Keratinocyte (primary cell): ENCODE results near the gene UBA3. TPM values are rescaled to one million over a fixed set of nuclear protein-coding genes. Genes with fewer than 3 reads are reported as not detected.

Experiments used
- DNase-seq: peaks from one replicate; pipeline ENCODE4 v3.0.0-alpha.2; 2011; ENCODE audit warnings: low read depth, missing footprints, low spot score
- FAIRE-seq: peaks from 2 replicates; lab custom pipeline; 2011; peaks lifted over from hg19 to GRCh38; lab: Jason Lieb, UNC
- H2AFZ ChIP-seq: 2 replicates; pipeline ENCODE4 v1.6.0; 2012; ENCODE audit warnings: low read length, control low read depth, inconsistent platforms; ENCODE audit not compliant: control insufficient read depth
- H3K27ac ChIP-seq: 2 replicates; pipeline ENCODE4 v1.5.1; 2011; ENCODE audit warnings: low read length; ENCODE audit not compliant: control insufficient read depth, insufficient read depth
- H3K27me3 ChIP-seq: 3 replicates; pipeline ENCODE4 v1.6.0; 2011; ENCODE audit warnings: low read length; ENCODE audit not compliant: control insufficient read depth, insufficient read depth; ENCODE audit errors: extremely low read depth
- H3K36me3 ChIP-seq, 2 experiments: 2 replicates in 1 of 2; 3 replicates in 1 of 2; pipeline ENCODE4 v1.5.1; 2011; ENCODE audit warnings: low read length in 2 of 2, mild to moderate bottlenecking in 1 of 2; ENCODE audit not compliant: control insufficient read depth in 2 of 2, insufficient read depth in 2 of 2; ENCODE audit errors: extremely low read depth in 1 of 2
- H3K4me1 ChIP-seq: 3 replicates; pipeline ENCODE4 v1.5.1; 2011; ENCODE audit warnings: low read length; ENCODE audit not compliant: control insufficient read depth, insufficient read depth; ENCODE audit errors: extremely low read depth
- H3K4me2 ChIP-seq: 3 replicates; pipeline ENCODE4 v1.6.0; 2011; ENCODE audit warnings: low read depth, low read length; ENCODE audit not compliant: control insufficient read depth, insufficient read depth; ENCODE audit errors: extremely low read depth
- H3K4me3 ChIP-seq, 3 experiments: fragments of 200-600 bp in 1 of 3; sonication (generic) in 1 of 3; 2 replicates in 2 of 3; 3 replicates in 1 of 3; pipeline ENCODE4 v1.5.1; 2011 to 2016; ENCODE audit warnings: low read length in 3 of 3, mild to moderate bottlenecking in 3 of 3, control low read depth in 2 of 3, inconsistent platforms in 1 of 3, low read depth in 1 of 3, mixed read lengths in 1 of 3, mixed run types in 1 of 3, moderate library complexity in 1 of 3; ENCODE audit not compliant: control insufficient read depth in 2 of 3, insufficient read depth in 2 of 3; ENCODE audit errors: extremely low read depth in 1 of 3
- H3K79me2 ChIP-seq: 2 replicates; pipeline ENCODE4 v1.6.0; 2012; ENCODE audit warnings: low read length; ENCODE audit not compliant: control insufficient read depth, insufficient read depth
- H3K9ac ChIP-seq: 3 replicates; pipeline ENCODE4 v1.6.0; 2011; ENCODE audit warnings: low read length; ENCODE audit not compliant: control insufficient read depth, insufficient read depth; ENCODE audit errors: extremely low read depth
- H3K9me1 ChIP-seq: 3 replicates; pipeline ENCODE4 v1.6.0; 2011; ENCODE audit warnings: low read length; ENCODE audit not compliant: control insufficient read depth, insufficient read depth; ENCODE audit errors: extremely low read depth
- H3K9me3 ChIP-seq: 2 replicates; pipeline ENCODE4 v1.5.1; 2012; ENCODE audit warnings: low read depth, low read length; ENCODE audit not compliant: control insufficient read depth
- H4K20me1 ChIP-seq: 3 replicates; pipeline ENCODE4 v1.6.0; 2011; ENCODE audit warnings: low read length; ENCODE audit not compliant: control insufficient read depth, insufficient read depth; ENCODE audit errors: extremely low read depth
- CTCF ChIP-seq, 3 experiments: IDR thresholded peaks in 1 of 3; conservative IDR thresholded peaks in 1 of 3; optimal IDR thresholded peaks in 1 of 3; 2 replicates in 2 of 3; 3 replicates in 1 of 3; pipeline versions ENCODE3 to v1.5.1; 2011; ENCODE audit warnings: low read length in 3 of 3, mild to moderate bottlenecking in 3 of 3, moderate library complexity in 2 of 3, control low read depth in 1 of 3, inconsistent platforms in 1 of 3; ENCODE audit not compliant: insufficient read depth in 2 of 3; ENCODE audit errors: extremely low read depth in 1 of 3
- EZH2 ChIP-seq: IDR thresholded peaks from one replicate; pipeline ENCODE4 v1.6.1; 2012; ENCODE audit warnings: inconsistent platforms, mild to moderate bottlenecking, low read length, moderate library complexity
- dilution Hi-C: fragments of 300-500 bp; cut with MboI; formaldehyde crosslinking; loops from one replicate; pipeline ENCODE4 v1.7.0; 2020; ENCODE audit warnings: low sequenced_read_pairs; ENCODE audit not compliant: extremely low pct_ligation_motif_present
- polyA plus RNA-seq, 5 experiments: library from polyadenylated mRNA; depleted of rRNA in 3 of 5; stranded (reverse) in 3 of 5; stranded (forward) in 1 of 5; unstranded in 1 of 5; fragments of >200 nt; gene quantifications; 1 replicate in 1 of 5; 2 replicates in 3 of 5; 3 replicates in 1 of 5; pipeline versions ENCODE4 v1.2.1 to v1.2.3, GENCODE V29; 2011 to 2012; ENCODE audit warnings: missing spikeins in 2 of 5, low read depth in 1 of 5, low replicate concordance in 1 of 5

UBA3 gene
- polyA plus RNA-seq, 1 donor (not counting 4 experiments of a cell fraction or from before 2014, with no cell fraction given): 125 TPM

- H3K4me1 ChIP-seq: peaks cover 29% of the 10 kb centered on the region
- H3K9me1 ChIP-seq: no peaks in the 10 kb centered on the region
- H3K4me3 ChIP-seq: peak overlapping the region; percentile 57 to 70 (median 63)
- peak overlapping the region; percentile 77 for H2AFZ ChIP-seq
- H3K79me2 ChIP-seq: peaks cover 19% of the 10 kb centered on the region
- no peak for DNase-seq
- no peak for FAIRE-seq
- peak overlapping the region; percentile 77 for H3K4me2 ChIP-seq
- peak overlapping the region; percentile 87 for H3K9ac ChIP-seq
- no peaks in the 10 kb centered on the region for H3K9me3 ChIP-seq
- peaks cover 2 to 3% of the 10 kb centered on the region in 2 experiments for H3K36me3 ChIP-seq
- H4K20me1 ChIP-seq: no peaks in the 10 kb centered on the region
- H3K27me3 ChIP-seq: no peaks in the 10 kb centered on the region
- peak overlapping the region; percentile 91 for H3K27ac ChIP-seq
- TF ChIP-seq EZH2: no peak
- no peak for TF ChIP-seq CTCF (optimal IDR thresholded peaks at IDR 0.05 in 1 of 3, IDR thresholded peaks at IDR 0.05 in 1 of 3, conservative IDR thresholded peaks at IDR 0.05 in 1 of 3; ENCODE audit: extremely low read depth in 1 of 3, insufficient read depth in 2 of 3, low read length in 3 of 3)
- dilution Hi-C loops: no loop called here
Measured at GRCh38 chr3:69014022-69014580, 66.1 kb downstream of the UBA3 start.

GRCh38 chr3:69013253-69014021 is 66.7 kb downstream of the UBA3 start, which contains the start of gene EOGT:
Gene EOGT (minus strand): TSS chr3:69013684. CDS start chr3:69009846, 3,838 bp downstream.
- Histone ChIP-seq H3K9ac (peak within 1 kb of the TSS; percentile 87), H3K9me3 (no peaks in the 10 kb centered on the region), H3K79me2 (peaks cover 20% of the 10 kb centered on the region), H4K20me1 (no peaks in the 10 kb centered on the region), H3K36me3 (peaks cover 7 to 8% of the 10 kb centered on the region in 2 experiments), H3K27ac (peak within 1 kb of the TSS; percentile 91), H3K4me2 (peak within 1 kb of the TSS; percentile 77), H3K4me1 (peaks cover 32% of the 10 kb centered on the region), H2AFZ (peak within 1 kb of the TSS; percentile 77), H3K4me3 (peak within 1 kb of the TSS; percentile 57 to 70 (median 63)), H3K27me3 (no peaks in the 10 kb centered on the region), H3K9me1 (no peaks in the 10 kb centered on the region)
- TF ChIP-seq EZH2 (no peak), CTCF (optimal IDR thresholded peaks at IDR 0.05 in 1 of 3, IDR thresholded peaks at IDR 0.05 in 1 of 3, conservative IDR thresholded peaks at IDR 0.05 in 1 of 3; ENCODE audit: extremely low read depth in 1 of 3, insufficient read depth in 2 of 3, low read length in 3 of 3) (peak in 2 of 3 experiments; percentile 69 to 82)
- DNase-seq (no peak), FAIRE-seq (no peak)
- dilution Hi-C loops: no loop called here
